ENCODE results near the gene SERPINA10.

SERPINA10 gene

DNA sequence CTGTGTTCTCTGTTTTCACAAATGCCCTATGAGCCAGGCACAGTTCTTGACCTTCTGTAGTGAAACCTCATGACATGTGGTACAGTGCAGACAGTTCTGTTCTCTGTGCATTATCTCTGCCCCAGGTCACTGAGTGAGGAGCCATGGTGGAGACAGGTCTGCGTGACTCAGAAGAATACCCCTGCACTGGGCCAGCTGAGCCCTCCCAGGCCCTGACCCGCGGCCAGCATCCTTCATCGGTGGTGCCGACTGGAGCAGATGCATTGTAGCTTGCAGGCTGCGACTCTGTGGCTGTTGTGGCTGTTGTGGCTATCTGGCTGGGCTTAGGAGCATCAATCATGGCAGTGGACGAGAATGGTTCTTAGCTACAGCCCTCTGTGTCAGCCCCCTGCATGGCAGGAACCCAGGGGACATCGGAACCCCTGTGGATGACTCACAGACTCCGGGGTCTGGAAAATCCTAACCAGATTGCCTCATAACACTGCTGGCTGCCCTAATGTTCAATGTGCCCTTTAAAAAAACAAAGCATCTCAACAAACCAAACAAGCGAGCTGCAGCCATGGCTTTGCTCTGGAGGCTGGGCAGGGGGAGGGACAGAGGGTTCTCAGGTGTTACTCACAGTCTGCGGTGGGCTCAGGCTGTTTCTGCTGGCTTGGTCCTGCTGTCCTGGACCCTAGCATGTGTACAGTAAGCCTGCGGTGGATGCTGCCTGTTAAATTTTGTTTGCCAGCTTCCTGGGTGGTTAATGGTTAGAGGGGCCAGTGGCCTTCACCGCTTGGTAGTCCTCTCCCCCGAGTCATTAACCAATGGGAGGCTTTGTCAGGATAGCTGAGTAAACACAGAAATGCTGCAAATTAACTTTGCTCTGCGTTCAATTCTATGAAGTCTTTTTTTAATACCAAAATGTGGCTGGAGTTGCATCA is 29.8 kb upstream of the SERPINA10 start, which contains the start of gene SERPINA6:
Gene SERPINA6 (minus strand): TSS at position 689 of the 923 bp plus-strand sequence. CDS start 8,688 bp downstream, outside the sequence.
- DNase-seq, result no peak

GRCh38 chr14:94321421-94322271 is 28.6 kb upstream of the SERPINA10 start:
- TF ChIP-seq POLR2A (IDR thresholded peaks at IDR 0.05; ENCODE audit: low read length) (no peak), GATA1 (IDR thresholded peaks at IDR 0.05; ENCODE audit: low read depth, low read length) (no peak)
- DNase-seq, result no peak

More for the DNA sequence above, 29.8 kb upstream of the SERPINA10 start, which contains the start of gene SERPINA6:
- TF ChIP-seq GATA1 (IDR thresholded peaks at IDR 0.05; ENCODE audit: low read depth, low read length), result no peak
- no peak for TF ChIP-seq POLR2A (IDR thresholded peaks at IDR 0.05; ENCODE audit: low read length)

DNA sequence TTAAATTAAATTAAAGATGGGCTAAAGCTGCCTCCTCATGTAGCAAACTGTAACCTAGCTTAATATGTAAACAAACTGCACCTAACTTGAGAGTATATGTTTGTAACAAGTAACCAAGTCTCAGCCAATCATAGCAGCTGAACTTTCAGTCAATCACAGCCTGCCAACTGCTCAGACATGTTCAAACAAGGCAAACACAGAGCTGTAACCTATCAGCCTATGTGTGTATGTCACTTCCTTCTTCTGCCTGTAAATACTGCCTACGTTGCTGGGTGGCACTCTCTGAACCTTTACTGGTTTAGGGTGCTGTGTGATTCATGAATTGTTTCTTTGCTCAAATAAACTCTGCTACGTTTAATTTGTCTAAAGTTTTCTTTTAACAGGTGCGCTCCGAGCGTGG is 27.2 kb upstream of the SERPINA10 start:
- DNase-seq, result no peak
- no peak for TF ChIP-seq POLR2A (IDR thresholded peaks at IDR 0.05; ENCODE audit: low read length)
- no peak for TF ChIP-seq GATA1 (IDR thresholded peaks at IDR 0.05; ENCODE audit: low read depth, low read length)

DNA sequence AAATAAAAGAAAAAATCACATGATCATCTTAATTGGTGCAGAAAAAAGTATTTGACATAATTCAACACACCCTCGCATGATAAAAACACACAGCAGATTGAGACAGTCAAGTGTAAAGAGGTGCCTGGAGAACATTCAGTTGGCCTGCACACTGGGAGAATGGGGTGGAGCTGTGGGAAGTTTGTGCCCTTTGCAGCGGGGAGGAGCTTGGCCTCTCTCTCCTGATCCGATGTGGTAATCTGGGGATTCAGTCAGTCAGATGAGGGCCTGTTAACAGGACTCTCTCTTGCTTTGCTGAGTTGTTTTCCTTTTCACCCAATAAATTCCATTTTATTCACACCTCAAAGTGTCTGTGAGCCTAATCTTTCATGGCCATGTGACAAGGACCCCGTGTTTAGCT is 24.2 kb upstream of the SERPINA10 start:
- no peak for DNase-seq
- TF ChIP-seq POLR2A (IDR thresholded peaks at IDR 0.05; ENCODE audit: low read length) (no peak), GATA1 (IDR thresholded peaks at IDR 0.05; ENCODE audit: low read depth, low read length) (no peak)

- DNase-seq, result no peak
- no peak for TF ChIP-seq POLR2A (IDR thresholded peaks at IDR 0.05; ENCODE audit: low read length)
- TF ChIP-seq GATA1 (IDR thresholded peaks at IDR 0.05; ENCODE audit: low read depth, low read length), result no peak
These were observed 23.6 kb upstream of the SERPINA10 start for GRCh38 chr14:94316692-94317091.

DNA sequence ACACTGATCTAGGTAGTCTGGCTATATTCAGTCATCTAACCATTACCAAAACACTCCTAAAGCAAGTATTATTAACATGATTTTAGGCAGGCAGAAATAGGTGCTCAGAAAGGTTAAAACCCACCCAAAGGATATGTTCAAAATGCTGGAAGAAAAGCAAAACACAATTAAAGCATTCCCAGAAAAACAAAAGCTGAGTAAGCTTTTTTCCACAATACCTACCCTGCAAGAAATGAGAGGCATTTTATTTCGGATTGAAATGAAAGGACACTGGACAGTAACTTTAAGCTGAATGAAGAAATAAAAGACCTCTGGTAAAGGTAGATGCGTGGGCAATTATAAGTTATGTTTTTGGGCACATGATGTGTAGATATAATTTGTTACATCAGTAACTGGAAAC is 21.8 kb upstream of the SERPINA10 start:
- TF ChIP-seq POLR2A (IDR thresholded peaks at IDR 0.05; ENCODE audit: low read length) (no peak), GATA1 (IDR thresholded peaks at IDR 0.05; ENCODE audit: low read depth, low read length) (no peak)
- no peak for DNase-seq

- TF ChIP-seq GATA1 (IDR thresholded peaks at IDR 0.05; ENCODE audit: low read depth, low read length) (no peak), POLR2A (IDR thresholded peaks at IDR 0.05; ENCODE audit: low read length) (no peak)
- no peak for DNase-seq
These were observed 21.1 kb upstream of the SERPINA10 start for GRCh38 chr14:94313991-94314655.

DNA sequence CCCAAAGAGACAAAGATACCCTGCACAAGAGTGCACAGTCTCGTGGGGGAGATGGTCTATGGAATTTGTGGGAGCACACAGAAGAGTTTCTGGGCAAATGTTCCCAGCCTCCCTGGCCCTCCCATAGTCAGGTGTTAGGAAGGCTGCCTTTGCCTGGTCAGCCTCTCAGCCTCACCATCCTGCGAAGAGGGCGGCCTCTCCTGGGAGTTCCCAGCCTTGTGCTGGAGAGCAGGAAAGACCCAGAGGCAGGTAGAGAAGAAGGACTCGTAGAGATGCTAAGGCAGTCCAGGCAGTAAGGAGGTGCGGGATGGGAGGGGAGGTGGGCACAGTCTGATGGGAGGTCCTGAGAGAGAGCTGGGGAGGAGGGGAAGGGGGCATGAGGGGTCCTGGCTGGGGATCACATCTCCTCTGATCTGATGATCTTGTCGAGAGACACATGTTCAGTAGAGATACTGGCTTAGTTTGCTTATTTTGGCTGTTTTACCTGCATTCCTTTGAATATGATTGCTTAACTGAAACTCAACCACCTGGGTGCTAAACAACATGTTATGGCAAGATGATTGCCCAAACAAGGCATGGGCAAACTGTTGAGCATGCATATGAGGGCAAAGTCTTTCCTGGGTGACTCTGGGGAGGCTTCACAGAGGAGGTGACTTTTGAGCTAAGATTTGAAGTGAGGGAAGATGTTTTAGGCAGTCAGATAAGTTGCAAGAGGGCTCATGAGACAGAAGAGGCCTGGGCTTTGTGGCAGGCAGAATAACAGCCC is 19.6 kb upstream of the SERPINA10 start:
- TF ChIP-seq POLR2A (IDR thresholded peaks at IDR 0.05; ENCODE audit: low read length), result no peak
- no peak for TF ChIP-seq GATA1 (IDR thresholded peaks at IDR 0.05; ENCODE audit: low read depth, low read length)
- no peak for DNase-seq

DNA sequence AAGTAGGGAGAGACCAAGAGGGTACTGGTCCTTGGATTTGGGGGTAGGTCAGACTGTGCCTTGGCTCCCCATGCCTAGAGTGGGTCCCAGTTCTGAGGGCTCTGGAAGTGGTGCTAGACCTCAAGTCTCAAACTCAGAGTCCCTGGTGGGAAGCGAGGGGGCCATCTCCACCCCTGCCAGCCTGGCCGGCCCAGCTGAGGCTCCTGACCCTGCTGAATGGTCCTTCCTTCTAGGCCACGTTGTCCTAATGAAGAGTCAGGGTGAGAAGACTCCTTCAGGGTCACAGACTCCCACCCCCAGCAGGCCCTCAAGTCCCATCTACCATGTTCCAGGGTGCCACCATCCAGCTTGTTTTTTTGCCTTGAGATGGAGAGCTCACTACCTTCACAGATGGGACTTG is 17.2 kb upstream of the SERPINA10 start:
- TF ChIP-seq POLR2A (IDR thresholded peaks at IDR 0.05; ENCODE audit: low read length) (no peak), GATA1 (IDR thresholded peaks at IDR 0.05; ENCODE audit: low read depth, low read length) (no peak)
- no peak for DNase-seq

DNA sequence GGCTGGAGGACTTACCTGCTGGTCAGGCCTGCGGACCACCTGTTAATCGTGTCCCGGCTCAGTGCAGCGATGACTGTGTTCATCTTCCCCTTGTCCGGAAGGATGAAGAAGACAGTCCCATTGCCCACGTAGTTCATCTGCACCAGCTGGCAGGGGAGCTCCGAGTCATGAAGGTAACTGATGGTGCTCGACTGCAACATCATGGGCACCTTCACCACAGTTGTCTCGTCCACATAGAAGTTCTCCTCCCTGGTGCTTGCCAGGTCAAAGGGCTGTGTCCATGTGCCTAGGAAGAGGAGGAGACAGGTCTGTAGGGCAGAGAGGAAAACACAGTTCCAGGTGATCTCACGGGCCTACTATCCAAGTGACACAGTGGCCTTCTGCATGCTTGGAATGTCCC is 16.7 kb upstream of the SERPINA10 start:
- no peak for TF ChIP-seq GATA1 (IDR thresholded peaks at IDR 0.05; ENCODE audit: low read depth, low read length)
- TF ChIP-seq POLR2A (IDR thresholded peaks at IDR 0.05; ENCODE audit: low read length), result no peak
- DNase-seq, result no peak

GRCh38 chr14:94307410-94307992 is 14.4 kb upstream of the SERPINA10 start:
- peak; percentile 11 to 39 for DNase-seq
- TF ChIP-seq POLR2A (IDR thresholded peaks at IDR 0.05; ENCODE audit: low read length) (no peak), GATA1 (IDR thresholded peaks at IDR 0.05; ENCODE audit: low read depth, low read length) (no peak)

DNA sequence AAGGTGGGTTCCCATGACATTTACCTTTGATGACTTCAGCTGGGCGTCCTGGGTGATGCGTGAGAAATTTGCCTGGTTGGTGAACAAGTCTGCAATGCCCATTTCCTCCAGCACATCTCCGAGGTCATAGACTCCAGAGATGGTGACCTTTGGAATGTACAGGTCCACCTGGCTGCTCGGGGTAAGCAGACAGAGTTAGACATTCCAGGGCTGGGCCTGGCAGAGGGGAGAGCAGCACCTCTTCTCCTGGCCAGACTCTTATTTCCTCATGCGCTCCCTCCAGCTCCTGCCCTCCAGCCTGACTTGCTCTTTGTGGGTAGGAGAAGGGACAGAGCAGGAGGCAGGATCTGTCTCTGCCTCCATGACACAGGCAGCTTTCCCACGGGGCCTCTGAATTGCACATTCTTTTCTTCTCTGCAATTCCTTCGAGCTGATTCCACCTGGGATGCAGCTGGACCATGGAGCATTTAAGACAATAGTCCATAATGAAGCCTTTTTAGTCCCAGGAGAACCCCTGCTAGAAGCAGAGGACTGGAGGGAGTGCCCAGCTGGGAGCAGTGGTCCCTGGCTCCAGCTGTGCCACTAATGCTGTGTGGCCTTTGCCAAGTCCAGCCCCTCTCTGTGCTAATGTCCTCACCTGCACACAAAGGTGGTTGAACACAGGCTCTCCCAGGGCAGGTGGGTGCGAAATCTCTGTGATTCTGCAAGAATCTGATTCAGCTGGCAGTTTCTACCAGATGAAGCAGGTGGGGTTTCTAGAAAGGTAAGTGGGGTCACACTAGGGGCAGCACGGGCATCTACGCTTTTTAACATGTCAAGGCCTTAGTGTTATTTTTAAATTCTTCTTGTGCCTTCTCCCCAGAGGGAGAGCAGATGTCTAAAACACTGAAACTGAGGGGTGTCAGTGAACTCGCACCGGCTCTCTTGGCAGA is 13.2 kb upstream of the SERPINA10 start:
- TF ChIP-seq POLR2A (IDR thresholded peaks at IDR 0.05; ENCODE audit: low read length), result no peak
- TF ChIP-seq GATA1 (IDR thresholded peaks at IDR 0.05; ENCODE audit: low read depth, low read length), result no peak
- DNase-seq, result no peak

Data from erythroblast (primary cell).